Right renal pelvis (tissue), 4 donors: ENCODE measurements around the gene PRXL2A. TPM values are rescaled to one million over a fixed set of nuclear protein-coding genes. Genes with fewer than 3 reads are reported as not detected.

Experiments
- DNase-seq, 4 donors: peaks; one replicate each; pipeline ENCODE4 v3.0.0-alpha.2; 2013; ENCODE audit warnings: low read depth in 4 of 4, low spot score in 3 of 4, missing footprints in 1 of 4
- polyA plus RNA-seq, 4 donors: library from polyadenylated mRNA; unstranded; fragments of 120-200 nt; gene quantifications; one replicate each; pipeline ENCODE4 v1.2.1, GENCODE V29; 2013; ENCODE audit not compliant: insufficient read length in 4 of 4

Gene PRXL2A
- polyA plus RNA-seq, 4 donors: 104 to 142 (median 121) TPM

- DNase-seq: no peak
These were observed 34.5 kb downstream of the PRXL2A start for GRCh38 chr10:80442879-80443278.

GRCh38 chr10:80443531-80443974 lies 35.2 kb downstream of the PRXL2A start:
- no peak for DNase-seq

- DNase-seq: no peak
These were observed 35.8 kb downstream of the PRXL2A start for GRCh38 chr10:80444124-80444523.

- peak in 1 of 4 donors; percentile 53 for DNase-seq
These were observed 36.4 kb downstream of the PRXL2A start for GRCh38 chr10:80444646-80445319.

- DNase-seq: no peak
These were observed 39.3 kb downstream of the PRXL2A start for GRCh38 chr10:80447436-80448190.

- no peak for DNase-seq
These were observed 40.0 kb downstream of the PRXL2A start for GRCh38 chr10:80448209-80448942.

- DNase-seq: no peak
These were observed 41.2 kb downstream of the PRXL2A start for GRCh38 chr10:80449520-80449919.

GRCh38 chr10:80451132-80451531 lies 42.8 kb downstream of the PRXL2A start:
- no peak for DNase-seq

- DNase-seq: no peak
These were observed 43.7 kb downstream of the PRXL2A start for GRCh38 chr10:80452069-80452468.

- no peak for DNase-seq
These were observed 44.3 kb downstream of the PRXL2A start for GRCh38 chr10:80452640-80453039.

- peak in 1 of 4 donors; percentile 53 for DNase-seq
These were observed 44.9 kb downstream of the PRXL2A start for GRCh38 chr10:80453056-80453841.

GRCh38 chr10:80453842-80454512 lies 45.6 kb downstream of the PRXL2A start, which contains the start of gene TSPAN14:
TSPAN14 (plus strand) TSS chr10:80454310; CDS start chr10:80489234, 34,924 bp downstream.
- DNase-seq: peak in 3 of 4 donors; percentile 49 to 60 (median 53)

GRCh38 chr10:80454513-80455460 lies 46.4 kb downstream of the PRXL2A start:
- no peak for DNase-seq

GRCh38 chr10:80455461-80456349 lies 47.4 kb downstream of the PRXL2A start:
- DNase-seq: no peak

- no peak for DNase-seq
These were observed 49.4 kb downstream of the PRXL2A start for GRCh38 chr10:80457554-80458262.

- no peak for DNase-seq
These were observed 49.9 kb downstream of the PRXL2A start for GRCh38 chr10:80458263-80458625.

GRCh38 chr10:80458638-80459037 lies 50.3 kb downstream of the PRXL2A start:
- DNase-seq: no peak
